Stimulated activated naive CD8-positive, alpha-beta T cell treated with anti-CD3 and anti-CD28 coated beads, Interleukin-15, Interleukin-2, amounts not matched to agents 100 U/mL and 50 U/mL, for 24 hours (primary cell): ENCODE measurements around the gene BEND5.

Experiments
- ATAC-seq: fragments of 150-1000 bp; cut with Tn5 transposase; one replicate; pipeline ENCODE4 v1.10.0; 2021
- DNase-seq: peaks from one replicate; pipeline ENCODE4 v3.0.0; 2021

The BEND5 gene

GRCh38 chr1:48679859-48680258 is 96.8 kb downstream of the BEND5 start:
- no peak for ATAC-seq
- DNase-seq: no peak

- no peak for DNase-seq
- no peak for ATAC-seq
These were observed 97.8 kb downstream of the BEND5 start for GRCh38 chr1:48678710-48679505.
